ENCODE data around the gene OR6X1. TPM values are rescaled to one million over a fixed set of nuclear protein-coding genes. Genes with fewer than 3 reads are reported as not detected.

Gene OR6X1, protein sequence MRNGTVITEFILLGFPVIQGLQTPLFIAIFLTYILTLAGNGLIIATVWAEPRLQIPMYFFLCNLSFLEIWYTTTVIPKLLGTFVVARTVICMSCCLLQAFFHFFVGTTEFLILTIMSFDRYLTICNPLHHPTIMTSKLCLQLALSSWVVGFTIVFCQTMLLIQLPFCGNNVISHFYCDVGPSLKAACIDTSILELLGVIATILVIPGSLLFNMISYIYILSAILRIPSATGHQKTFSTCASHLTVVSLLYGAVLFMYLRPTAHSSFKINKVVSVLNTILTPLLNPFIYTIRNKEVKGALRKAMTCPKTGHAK
- not detected in 2 replicates for total RNA-seq

DNA sequence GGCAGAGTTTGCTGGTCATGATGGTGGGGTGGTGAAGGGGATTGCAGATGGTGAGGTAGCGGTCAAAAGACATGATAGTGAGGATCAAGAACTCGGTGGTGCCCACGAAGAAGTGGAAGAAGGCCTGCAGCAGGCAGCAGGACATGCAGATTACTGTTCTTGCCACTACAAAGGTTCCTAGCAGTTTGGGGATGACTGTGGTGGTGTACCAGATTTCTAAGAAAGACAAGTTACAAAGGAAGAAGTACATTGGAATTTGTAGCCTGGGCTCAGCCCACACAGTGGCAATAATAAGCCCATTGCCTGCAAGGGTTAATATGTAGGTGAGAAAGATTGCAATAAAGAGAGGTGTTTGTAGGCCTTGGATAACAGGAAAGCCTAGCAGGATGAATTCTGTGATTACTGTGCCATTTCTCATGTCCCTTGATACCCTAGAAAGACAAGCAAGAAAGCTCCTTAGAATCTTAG lies at the start of gene OR6X1:
TSS of gene OR6X1 (minus strand) at position 418 of the 468 bp plus-strand sequence. CDS start at position 418, 0 bp downstream.
- DNase-seq, result no peak

DNA sequence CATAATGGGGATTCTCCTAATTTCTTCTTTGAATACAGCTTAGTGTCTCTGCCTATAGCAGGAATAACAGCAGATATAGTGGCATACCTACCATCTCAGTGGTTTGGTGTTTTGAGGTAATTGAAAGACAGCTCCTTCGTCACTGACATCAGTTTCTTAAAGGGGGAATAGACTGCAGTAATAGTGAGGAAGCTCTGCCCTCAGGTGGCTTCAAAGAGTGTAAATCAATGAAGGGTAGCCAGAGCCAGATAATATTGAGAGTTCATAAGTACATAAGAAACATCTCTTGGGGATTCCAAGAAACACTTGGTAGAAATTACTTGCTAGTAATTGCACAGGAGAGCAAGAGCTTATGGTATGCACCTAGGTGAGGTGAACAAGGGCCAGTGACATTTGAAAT lies 47.4 kb upstream of the OR6X1 start:
- no peak for DNase-seq

DNA sequence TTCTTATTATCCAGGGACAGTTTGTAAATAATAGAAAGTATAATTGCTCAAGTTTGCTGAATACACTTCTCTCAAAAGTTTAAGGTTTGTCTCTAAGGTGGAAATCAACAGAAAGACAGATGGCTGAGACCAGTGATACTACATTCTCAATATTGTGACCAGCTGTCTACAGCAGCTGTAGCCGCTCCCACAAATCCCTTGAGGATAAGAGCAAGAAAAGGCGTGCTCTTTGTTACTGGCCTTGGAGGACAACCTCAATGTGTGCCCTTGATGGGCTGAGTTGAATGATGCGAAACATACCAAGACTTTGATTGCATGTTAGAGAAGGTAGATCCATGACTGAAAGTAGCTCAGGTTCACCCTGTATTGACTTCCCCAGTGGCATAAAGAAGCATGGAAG lies 45.7 kb upstream of the OR6X1 start:
- no peak for DNase-seq

DNA sequence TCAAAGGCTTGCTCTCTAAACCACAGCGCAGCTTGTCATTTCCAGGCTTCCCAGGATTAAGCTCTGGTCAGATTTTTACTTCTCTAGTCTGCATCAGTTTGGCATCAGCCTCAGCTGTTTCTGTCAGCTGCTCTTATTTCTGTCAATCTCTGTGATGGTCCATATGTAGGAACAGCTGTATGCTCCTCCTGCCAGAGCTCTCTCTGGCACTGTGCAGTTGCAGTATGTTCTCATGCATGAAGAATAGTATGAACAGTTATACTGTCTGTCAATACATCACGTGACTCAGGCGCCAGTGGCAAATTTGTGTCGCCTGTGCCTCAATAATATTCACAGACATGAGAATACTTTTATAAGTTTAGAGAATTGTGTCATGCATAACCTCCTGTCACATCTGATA lies 45.1 kb upstream of the OR6X1 start:
- no peak for DNase-seq

DNA sequence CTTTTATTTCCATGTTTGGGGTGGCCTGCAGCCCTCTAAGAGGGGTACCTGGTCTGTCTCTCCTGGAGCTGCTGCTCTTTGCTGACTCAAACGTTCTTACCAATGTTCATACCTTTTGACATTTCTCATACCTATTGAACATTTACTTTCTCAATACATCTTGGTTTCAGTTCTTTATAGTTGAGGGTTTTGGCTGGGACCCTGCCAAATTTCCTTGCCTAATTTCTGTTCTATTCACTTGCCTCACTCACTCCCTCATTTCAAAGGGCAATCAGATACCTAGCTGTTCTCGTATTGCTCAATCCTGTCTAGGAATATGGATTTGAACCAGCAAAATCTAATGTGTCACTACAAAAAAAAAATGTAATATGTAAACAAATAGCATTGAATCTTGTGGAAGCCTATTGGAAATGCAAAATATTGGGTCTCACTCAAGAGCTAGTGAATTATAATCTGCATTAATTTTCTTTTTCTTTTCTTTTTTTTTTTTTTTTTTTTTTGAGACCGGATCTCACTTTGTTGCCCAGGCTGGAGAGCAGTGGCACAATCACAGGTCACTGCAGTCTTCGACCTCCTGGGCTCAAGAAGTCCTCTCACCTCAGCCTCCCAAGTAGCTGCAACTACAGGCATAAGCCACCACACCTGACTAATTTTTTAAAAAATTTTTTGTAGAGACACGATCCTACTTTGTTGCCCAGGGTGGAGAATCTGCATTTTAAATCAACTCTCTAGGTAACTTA lies 44.4 kb upstream of the OR6X1 start:
- no peak for DNase-seq

DNA sequence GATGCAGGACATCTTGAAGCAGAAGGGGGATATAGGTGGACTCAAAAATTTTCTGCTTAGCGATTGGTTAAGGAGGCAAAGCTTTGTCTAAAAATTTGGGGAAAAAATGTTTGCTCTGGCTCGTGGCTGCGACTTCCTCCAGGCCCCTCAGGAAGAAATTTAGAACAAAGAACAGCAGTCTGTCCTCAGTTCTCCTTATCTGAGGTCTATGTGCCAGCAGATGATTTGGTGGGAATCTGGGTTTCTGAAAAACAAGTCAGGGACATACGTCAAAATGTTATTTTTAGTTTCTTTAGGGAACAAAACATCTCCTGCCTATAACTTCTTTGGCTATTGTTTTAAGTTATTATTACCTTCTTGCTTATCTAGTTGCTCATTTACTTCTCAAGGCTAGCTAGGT lies 43.8 kb upstream of the OR6X1 start:
- peak; percentile 7 for DNase-seq

DNA sequence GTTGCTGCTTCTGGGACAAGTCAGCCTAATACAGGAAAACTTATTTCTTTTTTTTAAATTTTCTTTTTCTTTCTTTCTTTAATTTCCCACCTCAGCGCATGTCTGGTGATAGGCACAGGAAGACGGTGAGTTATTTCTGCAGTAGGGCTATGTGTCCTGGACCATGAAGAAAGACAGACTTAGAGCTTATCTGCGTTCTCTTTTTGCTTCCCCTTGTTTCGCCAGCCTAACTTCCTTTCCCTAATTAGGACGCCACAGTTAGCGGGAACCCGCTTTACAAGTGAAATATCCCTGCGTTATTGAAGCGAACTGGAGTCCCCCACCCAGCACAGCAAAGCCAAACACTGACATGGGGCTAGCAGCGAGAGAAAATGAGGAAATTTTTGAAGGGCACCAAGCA lies 43.2 kb upstream of the OR6X1 start:
- no peak for DNase-seq

DNA sequence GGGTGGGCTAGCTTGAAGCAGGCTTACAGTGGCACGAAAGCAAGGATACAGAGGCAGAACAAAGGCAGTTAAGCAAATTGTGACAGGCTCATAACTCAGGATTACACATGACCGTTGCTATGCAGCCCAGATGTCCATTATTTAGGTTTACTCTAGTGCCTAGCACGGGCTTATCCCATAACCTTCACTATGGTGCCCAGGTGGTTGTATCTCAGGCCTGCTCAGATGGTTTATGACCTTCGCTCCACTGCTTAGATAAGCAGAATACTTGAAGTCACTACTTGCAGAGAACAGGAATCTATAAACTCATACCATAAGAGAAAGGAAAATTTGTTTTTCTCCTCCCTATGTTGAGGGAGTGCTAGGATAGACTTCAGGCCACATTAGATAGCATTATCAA lies 42.8 kb upstream of the OR6X1 start:
- DNase-seq, result no peak

DNA sequence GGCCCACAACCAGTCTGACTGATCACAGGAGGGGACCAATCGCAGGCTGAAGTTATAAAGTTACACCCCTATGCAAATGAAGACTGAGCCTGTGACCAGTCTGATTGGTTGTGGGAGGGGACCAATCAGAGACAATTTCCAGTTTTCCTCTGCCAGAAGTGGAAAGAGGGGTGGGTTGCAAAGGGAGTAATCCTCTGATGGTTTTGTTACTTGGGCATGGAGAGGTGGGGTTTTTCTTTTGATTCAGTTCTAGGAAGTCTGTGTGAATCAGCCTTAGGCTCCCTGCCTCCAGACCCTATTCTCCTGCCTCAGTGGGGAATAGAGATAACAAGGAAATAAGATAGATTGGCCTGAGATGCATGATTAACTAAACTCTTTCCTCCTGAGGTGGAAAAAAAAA lies 41.9 kb upstream of the OR6X1 start:
- no peak for DNase-seq

DNA sequence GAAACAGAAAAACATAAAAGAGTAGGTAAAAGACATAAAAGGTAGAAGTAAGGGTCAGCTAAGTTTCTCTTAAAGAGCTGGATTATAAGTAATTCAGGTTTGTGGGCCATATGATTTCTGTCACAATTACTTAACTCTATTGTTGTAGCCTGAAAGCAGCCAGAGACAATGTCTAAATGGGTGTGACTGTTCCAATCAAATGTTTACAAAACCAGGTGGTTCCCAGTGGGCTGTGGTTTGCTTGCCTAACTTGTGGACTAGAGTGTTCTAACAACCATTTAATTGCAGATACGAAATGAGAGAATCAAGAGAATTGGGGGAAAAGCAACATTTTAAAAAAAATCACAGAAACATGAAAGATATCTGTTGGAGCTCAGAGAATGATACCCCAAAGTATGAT lies 29.2 kb upstream of the OR6X1 start:
- no peak for DNase-seq

DNA sequence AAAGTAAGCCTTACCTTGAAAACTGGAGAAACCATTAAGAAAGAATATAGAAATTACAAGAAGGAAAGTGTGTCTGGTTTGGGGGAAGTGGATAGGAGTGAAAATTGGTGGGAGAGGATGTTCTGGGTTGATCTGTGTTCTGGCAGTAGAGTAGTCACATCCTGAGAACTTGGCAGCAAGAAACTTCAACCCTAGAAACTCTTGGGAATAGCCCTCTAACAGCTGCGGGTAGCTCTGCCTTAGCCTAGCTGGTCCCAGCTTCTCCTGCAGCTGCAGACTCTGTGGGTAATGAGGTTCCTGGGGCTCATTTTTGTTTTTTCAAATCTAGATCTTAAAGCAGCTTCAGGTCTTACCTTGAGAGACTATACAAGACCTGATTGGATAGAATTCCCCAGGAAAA lies 24.2 kb upstream of the OR6X1 start:
- no peak for DNase-seq

DNA sequence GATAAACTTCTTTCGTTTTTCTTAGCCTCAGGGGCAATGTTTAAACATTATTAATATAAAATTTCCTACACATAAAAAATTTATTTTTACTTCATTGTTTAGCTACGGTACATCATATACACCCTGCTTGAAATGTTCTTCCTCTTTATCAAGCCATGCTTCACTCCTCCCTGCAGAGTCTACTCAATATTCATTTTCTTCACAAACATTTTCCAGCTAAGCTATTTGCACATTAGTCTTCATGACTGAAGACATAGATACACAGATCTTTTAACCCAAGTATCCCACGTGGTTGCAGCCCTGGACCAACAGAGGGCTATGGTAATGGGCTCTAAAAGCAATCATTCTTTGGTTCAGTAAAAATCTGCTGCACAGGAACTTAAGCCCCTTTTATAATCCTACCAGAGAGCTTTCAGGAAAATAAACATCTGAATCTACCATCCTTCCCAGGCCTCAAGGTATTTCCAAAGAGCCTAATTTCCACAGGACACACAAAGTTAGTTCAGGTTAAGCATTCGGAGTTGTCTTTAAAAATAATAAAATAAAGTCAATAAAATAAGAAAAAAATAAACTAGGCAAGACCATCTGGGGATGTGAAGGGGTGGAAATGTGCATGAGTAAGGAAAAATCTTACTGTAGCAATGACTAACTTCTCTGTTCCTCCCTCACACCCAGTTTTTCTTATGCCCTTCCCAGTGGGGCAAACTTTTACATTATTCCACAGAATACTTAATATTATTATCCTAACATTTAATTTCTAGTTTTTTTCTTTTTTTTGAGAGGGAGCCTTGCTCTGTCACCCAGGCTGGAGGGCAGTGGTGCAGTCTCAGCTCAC lies 21.6 kb upstream of the OR6X1 start:
- no peak for DNase-seq

DNA sequence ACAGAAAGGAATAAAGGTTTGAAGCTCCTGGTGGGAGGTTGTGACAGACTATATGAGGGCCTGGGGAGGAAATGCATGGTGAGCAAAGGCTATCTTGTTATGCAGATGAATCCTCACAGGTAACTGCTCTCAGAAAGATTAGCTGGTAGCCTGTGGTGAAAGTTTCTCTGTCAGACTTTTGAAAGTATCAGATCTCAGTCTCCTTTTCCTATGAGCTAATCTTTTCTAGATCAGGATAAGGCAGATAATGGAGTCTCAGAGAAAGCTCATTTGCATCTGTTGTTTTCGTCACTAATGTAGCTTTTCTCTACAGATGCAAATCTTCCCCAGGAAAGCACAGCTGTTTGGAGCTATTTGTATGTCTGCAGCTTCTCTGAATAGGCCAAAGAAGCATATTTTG lies 21.0 kb upstream of the OR6X1 start:
- DNase-seq, result no peak

DNA sequence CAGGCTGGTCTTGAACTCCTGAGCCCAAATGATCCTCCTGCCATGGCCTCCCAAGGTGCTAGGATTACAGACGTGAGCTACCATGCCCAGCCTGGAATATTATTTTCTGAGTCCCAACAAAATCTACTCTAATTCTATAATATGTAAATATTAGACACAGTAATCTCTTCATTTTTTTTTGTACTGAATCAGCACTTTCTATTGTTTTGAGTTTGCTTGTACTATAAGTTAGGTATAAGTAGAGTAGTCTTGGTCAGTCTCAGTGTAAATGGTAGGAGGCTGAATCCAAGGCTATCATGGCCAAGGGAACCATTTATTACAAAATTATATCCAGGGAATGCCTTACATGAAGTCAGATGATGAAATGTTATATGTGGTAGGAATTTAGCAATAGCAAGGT lies 19.6 kb upstream of the OR6X1 start:
- no peak for DNase-seq

DNA sequence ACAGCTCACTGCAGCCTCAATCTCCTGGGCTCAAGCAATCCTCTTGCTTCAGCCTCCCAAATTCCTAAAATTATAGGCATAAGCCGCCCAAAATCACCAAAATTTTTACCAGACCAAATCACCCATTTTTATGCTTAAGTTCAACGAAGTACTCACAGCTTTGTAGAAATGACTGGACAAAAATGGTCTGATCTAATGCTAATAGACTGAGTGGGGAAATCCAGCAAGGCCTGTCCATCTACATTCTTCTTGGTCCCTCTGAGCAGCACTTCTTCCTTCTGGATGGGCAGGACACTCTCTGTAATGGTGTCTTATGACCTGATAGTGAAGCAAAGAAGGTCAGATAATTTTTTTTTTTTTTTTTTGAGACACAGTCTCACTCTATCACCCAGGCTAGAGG lies 18.7 kb upstream of the OR6X1 start:
- DNase-seq, result no peak

DNA sequence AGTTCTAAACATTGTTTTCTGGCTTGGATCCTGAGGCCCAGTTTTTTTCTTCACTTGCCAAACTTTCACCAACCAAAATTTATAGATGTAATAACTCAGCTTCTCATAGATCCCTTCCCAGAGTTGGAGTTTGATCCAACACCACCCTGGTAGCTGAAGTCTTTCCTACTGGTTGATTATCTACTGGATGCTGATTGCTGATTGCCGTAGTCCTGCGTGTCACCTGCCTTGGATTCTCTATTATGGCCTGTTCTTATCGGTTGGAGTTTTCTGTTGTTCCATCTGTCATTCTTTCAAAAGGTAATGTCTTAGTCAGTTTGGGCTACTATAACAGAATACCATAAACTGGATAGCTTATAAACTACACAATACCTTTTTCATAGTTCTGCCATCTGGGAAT lies 17.3 kb upstream of the OR6X1 start:
- no peak for DNase-seq

DNA sequence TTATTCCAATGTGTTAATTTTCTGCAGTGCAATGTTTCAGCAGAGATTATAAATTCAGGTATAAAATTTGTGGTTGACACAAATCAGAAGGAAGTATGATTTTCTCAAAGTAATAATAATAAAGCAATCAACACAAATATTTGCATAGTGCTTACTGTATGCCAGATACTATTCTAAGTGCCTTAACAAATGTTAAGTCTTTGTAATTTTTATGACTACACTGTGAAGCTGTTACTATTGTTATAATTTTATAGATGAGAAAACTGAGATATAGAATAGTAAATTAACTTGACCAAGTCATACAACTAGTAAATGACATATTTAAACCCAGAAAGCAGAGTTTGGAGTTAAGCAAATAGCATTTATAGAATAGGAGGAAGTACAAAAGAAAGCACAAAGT lies 16.4 kb upstream of the OR6X1 start:
- no peak for DNase-seq

DNA sequence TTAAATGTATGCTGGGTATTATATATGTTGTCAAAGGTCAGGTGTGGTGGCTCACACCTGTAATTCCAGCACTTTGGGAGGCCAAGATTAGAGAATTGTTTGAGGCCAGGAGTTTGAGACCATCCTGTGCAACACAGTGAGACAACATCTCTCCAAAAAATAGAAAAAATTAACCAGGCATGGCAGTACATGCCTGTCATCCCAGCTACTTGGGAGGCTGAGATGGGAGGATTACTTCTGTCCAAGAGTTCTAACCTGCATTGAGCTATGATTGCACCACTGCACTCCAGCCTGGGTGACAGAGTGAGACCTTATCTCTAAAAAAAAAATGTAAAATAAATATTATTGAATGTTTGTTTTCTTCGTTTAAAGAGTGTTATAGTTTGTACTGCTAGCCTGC lies 11.3 kb upstream of the OR6X1 start:
- no peak for DNase-seq

DNA sequence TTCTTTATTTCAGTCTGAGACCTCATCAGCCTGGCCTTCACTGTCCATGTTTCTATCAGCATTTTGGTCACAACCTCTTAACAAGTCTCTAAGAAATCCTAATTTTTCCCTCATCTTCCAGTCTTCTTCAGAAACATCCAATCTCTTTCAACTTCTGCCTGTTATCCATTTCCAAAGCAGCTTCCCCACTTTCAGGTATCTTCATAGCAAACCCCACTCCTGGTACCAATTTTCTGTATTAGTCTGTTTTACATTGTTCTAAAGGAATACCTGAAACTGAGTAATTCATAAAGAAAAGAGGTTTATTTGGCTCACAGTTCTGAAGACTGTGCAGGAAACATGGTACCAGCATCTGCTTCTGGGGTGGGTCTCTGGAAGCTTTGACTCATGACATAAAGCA lies 8.1 kb upstream of the OR6X1 start:
- no peak for DNase-seq

DNA sequence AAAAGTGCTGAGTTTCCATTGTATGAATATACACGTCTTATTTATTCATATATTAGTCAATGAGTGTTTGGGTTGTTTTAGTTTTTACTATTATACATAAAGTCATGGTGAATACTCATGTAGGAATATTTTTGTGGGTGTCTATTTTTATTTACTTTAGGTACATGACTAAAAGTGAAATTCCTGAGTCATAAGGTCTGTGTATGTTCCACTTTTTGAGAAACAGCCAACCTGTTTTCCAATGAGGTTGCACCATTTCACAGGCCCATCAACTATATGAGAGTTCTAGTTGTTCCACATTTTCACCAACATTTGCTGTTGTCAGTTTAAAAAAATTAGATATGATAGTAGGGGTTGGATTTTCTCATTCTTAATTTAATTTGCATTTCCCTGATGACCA lies 6.6 kb upstream of the OR6X1 start:
- DNase-seq, result no peak

DNA sequence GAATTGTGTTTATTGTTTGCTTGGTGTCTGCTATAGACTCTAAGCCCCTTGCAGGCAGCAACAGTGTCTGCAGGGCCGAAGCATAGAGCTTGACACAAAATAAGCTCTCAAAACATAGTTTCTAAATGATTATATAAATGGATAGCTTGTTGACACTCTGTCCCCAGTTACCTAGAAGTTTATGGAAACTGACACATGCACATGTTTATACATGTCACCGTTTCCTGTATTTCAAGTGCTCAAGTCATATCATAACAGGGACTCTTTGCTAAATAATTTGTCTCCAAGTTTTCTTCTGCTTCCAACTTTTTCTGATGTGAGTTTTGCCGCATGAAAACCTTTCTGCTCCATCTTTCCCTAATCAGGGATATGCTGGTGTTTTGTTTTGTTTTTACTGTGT lies 3.7 kb upstream of the OR6X1 start:
- DNase-seq, result no peak

DNA sequence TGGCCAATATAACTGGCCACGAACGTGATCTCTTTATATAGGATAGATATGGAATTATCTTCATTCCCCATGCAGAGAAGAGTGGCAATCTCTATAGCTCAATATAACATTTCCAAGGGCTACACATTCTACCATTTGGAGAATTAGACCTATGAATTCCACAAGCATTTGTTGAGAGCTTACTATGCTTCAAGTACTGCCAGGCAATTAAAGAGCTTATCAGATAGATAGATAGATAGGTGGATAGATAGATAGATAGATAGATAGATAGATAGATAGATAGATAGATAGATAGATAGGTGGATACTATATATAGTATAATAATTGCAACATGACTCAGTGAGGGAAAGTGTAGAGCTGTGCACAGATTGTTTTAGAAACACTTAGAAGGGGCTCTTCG lies 1.5 kb upstream of the OR6X1 start:
- no peak for DNase-seq

DNA sequence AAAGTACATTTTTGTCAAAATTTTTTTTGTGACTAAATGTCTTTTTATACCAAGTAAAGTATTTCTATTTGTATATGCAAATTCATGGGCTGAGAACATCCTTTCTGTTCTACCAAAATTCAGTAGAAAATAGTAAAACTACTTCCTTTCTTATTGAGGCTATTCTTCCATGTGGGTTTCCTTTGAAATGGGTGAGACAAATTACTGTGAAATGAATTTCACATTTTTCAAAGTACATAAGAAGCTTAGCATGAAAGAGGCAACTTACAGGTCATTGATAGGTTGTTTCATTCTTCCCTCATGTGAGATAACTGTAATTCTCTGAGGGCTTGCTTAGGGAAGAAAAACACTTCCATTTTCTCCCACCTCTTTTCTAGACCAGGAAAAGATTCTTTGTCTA lies 1.0 kb upstream of the OR6X1 start:
- no peak for DNase-seq

DNA sequence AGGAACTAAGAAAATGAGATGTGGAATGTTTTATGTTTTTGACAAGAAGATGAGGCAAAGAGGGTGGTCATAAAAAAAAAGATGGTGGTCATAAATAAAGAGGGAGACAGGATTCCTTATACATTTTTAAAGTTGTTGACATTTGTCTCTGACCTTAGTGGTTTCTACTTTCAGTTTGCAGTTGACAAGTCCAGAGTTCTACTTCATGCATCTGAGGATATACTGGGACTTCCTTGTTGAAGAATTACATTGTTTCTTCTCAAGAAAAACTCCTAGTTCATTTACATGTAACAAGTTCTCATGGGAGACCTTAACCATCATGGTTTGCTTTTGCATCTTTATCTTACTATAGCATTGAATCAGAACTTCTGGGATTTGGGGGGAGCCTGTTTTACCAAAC lies 1.2 kb downstream of the OR6X1 start:
- no peak for DNase-seq
